BLaER1 treated with 17β-estradiol and CSF1 and Interleukin-3, amounts not matched to agents 10 nM and 100 nM (cell line): ENCODE measurements around the gene RIMBP3C.
"Not testable (repeated sequence)": the region's sequence is repeated elsewhere in the genome, so short reads cannot be mapped to it uniquely, and the experiment has no call there.

ENCODE experiments used
- H3K27ac ChIP-seq, 11 experiments: shearing (Covaris generic); formaldehyde crosslinking; 2 replicates each; pipeline ENCODE4 v1.8.1; 2022
- H3K27me3 ChIP-seq, 11 experiments: shearing (Covaris generic); formaldehyde crosslinking; 2 replicates each; pipeline ENCODE4 v1.8.1; 2022
- H3K36me3 ChIP-seq, 11 experiments: shearing (Covaris generic); formaldehyde crosslinking; 2 replicates each; pipeline ENCODE4 v1.8.1; 2022
- H3K4me1 ChIP-seq, 10 experiments: shearing (Covaris generic); formaldehyde crosslinking; 2 replicates each; pipeline ENCODE4 v1.8.1; 2022
- H3K4me2 ChIP-seq, 11 experiments: shearing (Covaris generic); formaldehyde crosslinking; 2 replicates each; pipeline ENCODE4 v1.8.1; 2022
- H3K4me3 ChIP-seq, 10 experiments: shearing (Covaris generic); formaldehyde crosslinking; 2 replicates each; pipeline ENCODE4 v1.8.1; 2022
- H3K9ac ChIP-seq, 11 experiments: shearing (Covaris generic); formaldehyde crosslinking; 2 replicates each; pipeline ENCODE4 v1.8.1; 2022
- H3K9me3 ChIP-seq, 11 experiments: shearing (Covaris generic); formaldehyde crosslinking; replicated peaks in 1 of 11; 2 replicates each; pipeline ENCODE4 v1.8.1; 2022
- H4K20me1 ChIP-seq, 11 experiments: shearing (Covaris generic); formaldehyde crosslinking; 2 replicates each; pipeline ENCODE4 v1.8.1; 2022
- Cebpa-rat ChIP-seq, 11 experiments: shearing (Covaris generic); IDR thresholded peaks; 2 replicates each; pipeline ENCODE4 v1.8.1; 2022

RIMBP3C gene

DNA sequence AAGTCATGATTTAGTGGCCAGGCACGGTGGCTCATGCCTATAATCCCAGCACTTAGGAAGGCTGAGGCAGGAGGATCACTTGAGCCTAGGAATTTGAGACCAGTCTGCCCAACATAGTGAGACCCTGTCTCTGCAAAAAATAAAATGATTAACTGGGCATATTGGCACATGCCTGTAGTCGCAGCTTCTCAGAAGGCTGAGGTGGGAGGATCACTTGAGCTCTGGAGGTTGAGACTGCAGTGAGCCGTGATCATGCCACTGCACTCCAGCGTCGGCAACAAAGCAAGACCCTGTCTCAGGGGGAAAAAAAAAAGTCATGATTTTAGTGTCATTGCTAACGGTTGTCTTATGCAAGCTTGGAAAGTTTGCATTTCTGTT is 28.2 kb upstream of the RIMBP3C start:
- Histone ChIP-seq H3K36me3 (peaks cover 17 to 91% (median 44%) of the 10 kb centered on the region in 11 experiments), H3K9me3 (no peaks in the 10 kb centered on the region), H3K9ac (peak overlapping the region in 2 of 11 experiments; percentile 5 to 21; a peak in 1 of 22 replicates), H3K4me2 (peak overlapping the region in 10 of 11 experiments; percentile 1 to 67 (median 26); a peak in 11 of 22 replicates), H3K4me3 (no peak overlapping the region), H3K27ac (peak overlapping the region in 1 of 11 experiments; percentile 14; a peak in 1 of 22 replicates), H3K27me3 (no peaks in the 10 kb centered on the region), H4K20me1 (peaks cover 100% of the 10 kb centered on the region in 11 experiments), H3K4me1 (peaks cover 53 to 77% (median 58%) of the 10 kb centered on the region in 10 experiments)
- no peak for TF ChIP-seq Cebpa-rat (IDR thresholded peaks at IDR 0.05)

DNA sequence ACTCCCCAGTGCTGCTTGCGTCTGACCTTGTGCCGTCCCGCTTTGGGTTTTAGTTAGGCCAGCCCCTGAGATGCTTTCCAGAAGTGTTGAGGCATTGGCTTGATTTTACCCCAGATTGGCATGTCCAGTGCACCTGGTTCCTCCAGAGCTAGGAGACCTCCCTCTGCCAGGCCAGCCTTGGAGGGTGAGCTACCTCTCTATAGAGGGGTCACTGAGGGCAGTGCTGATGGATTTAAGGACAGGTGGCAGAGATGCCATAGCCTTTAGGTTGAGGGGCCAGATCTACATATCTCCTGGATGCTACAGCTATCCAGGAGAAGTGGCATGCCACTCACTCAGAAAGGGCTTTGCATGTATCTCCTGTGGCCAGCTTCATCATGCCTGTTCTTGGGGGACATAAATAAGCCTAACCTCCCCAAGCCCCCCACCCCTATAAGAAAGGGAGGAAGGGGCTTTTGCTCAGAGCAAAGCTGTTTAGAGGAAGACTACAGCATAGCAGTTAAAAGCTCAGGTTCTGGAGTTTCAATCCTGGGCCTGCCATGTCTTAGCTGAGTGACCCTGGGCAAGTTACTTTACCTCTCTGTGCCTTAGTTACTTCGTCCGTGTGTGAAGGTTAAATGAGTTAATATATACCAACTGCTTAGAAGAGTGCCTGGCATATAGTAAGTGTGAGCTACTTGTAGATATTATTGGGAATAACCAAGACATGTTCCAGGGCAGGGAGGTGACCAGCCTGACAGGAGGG is 22.7 kb upstream of the RIMBP3C start:
- Histone ChIP-seq H3K36me3 (peaks cover 22 to 79% (median 53%) of the 10 kb centered on the region in 11 experiments), H3K4me1 (peaks cover 65 to 96% (median 82%) of the 10 kb centered on the region in 10 experiments), H3K9ac (peak overlapping the region in 3 of 11 experiments; percentile 10 to 25 (median 19); a peak in 1 of 22 replicates), H3K4me3 (no peak overlapping the region), H3K4me2 (peak overlapping the region; percentile 10 to 99 (median 32); a peak in 20 of 22 replicates), H3K27ac (peak overlapping the region in 3 of 11 experiments; percentile 11 to 13 (median 11); a peak in 2 of 22 replicates), H3K9me3 (no peaks in the 10 kb centered on the region), H3K27me3 (no peaks in the 10 kb centered on the region), H4K20me1 (peaks cover 100% of the 10 kb centered on the region in 11 experiments)
- no peak for TF ChIP-seq Cebpa-rat (IDR thresholded peaks at IDR 0.05)

DNA sequence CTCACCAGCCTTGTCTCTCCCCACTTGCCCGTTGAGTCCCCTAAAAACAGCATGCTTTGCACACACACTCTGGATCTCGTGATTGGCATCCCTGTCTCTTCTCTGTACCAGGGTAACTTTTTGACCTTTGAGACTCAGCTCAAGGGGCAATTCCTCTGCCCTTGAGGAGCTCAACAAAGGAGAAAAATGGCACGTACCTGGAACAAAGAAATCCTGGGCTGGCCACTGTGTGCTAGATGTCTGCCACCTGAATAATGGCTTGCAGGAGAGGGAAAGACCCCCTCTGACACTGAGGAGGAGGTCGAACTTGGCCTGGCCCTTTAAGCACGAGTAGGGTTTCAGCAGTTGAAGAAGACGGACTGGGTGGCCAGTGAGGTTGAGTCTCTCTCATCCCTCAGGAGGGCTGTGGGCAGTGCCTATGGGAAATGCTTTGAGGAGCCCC is 22.1 kb upstream of the RIMBP3C start:
- Histone ChIP-seq H3K27ac (peak overlapping the region in 4 of 11 experiments; percentile 5 to 13 (median 11); a peak in 4 of 22 replicates), H3K9me3 (no peaks in the 10 kb centered on the region), H3K27me3 (no peaks in the 10 kb centered on the region), H3K4me3 (no peak overlapping the region), H3K4me1 (peaks cover 61 to 93% (median 78%) of the 10 kb centered on the region in 10 experiments), H3K36me3 (peaks cover 22 to 74% (median 50%) of the 10 kb centered on the region in 11 experiments), H3K9ac (peak overlapping the region in 2 of 11 experiments; percentile 19 to 25; a peak in 3 of 22 replicates), H4K20me1 (peaks cover 99 to 100% (median 100%) of the 10 kb centered on the region in 11 experiments), H3K4me2 (peak overlapping the region; percentile 10 to 99 (median 32); a peak in 21 of 22 replicates)
- TF ChIP-seq Cebpa-rat (IDR thresholded peaks at IDR 0.05): no peak

DNA sequence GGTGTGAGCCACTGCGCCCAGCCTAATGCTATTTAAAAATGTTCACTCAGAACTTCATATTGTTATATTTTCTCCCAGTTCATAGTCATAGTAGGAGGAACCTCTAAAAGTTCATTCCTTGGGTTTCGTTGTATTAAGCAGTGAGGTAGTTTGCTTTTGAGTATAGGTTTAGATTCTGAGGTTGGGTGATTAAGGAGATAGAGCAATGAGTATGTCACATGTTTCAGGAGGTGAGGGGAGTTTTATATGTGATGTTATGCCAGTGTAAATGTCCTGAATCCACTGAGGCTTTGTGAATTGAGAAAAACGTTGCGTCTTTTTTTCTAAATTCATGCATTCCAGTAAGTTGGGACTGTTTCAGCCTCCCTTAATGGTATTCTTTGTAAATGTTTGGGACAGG is 20.4 kb upstream of the RIMBP3C start:
- peak overlapping the region in 9 of 11 experiments; percentile 32 to 100 (median 98); a peak in 16 of 22 replicates for H3K27ac ChIP-seq
- no peaks in the 10 kb centered on the region for H3K9me3 ChIP-seq
- TF ChIP-seq Cebpa-rat (IDR thresholded peaks at IDR 0.05): no peak
- no peaks in the 10 kb centered on the region for H3K27me3 ChIP-seq
- peak overlapping the region; percentile 83 to 100 (median 96) for H3K4me2 ChIP-seq
- peaks cover 83 to 90% (median 85%) of the 10 kb centered on the region in 11 experiments for H4K20me1 ChIP-seq
- peak overlapping the region in 3 of 10 experiments; percentile 11 to 31 (median 20); a peak in 2 of 20 replicates for H3K4me3 ChIP-seq
- peak overlapping the region; percentile 2 to 100 (median 97); a peak in 12 of 22 replicates for H3K9ac ChIP-seq
- H3K36me3 ChIP-seq: peaks cover 13 to 57% (median 38%) of the 10 kb centered on the region in 11 experiments
- peaks cover 53 to 77% (median 63%) of the 10 kb centered on the region in 10 experiments for H3K4me1 ChIP-seq

DNA sequence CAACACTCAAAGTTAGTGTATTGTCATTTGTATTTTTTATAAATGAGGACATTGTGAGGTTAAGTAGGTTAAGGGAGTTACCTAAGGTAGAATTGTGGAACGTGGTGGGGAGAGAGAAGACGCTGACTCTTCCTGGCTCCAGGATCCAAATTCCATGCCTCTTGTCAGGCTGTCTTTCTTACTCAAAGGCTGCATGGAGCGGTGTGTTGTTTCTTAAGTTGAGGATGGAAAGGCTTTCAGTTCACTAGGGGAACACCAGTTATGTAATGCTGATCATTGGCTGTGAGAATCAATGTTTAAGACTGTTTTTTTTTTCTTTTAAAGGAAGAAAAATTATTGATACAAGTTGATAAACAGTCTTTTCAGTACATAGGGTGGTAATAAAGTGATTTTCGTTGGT is 19.1 kb upstream of the RIMBP3C start:
- peak overlapping the region; percentile 31 to 100 (median 99); a peak in 20 of 22 replicates for H3K27ac ChIP-seq
- H3K27me3 ChIP-seq: no peaks in the 10 kb centered on the region
- peaks cover 13 to 47% (median 35%) of the 10 kb centered on the region in 11 experiments for H3K36me3 ChIP-seq
- H3K9ac ChIP-seq: peak overlapping the region; percentile 61 to 100 (median 100); a peak in 19 of 22 replicates
- no peaks in the 10 kb centered on the region for H3K9me3 ChIP-seq
- H3K4me2 ChIP-seq: peak overlapping the region; percentile 83 to 100 (median 96)
- H3K4me1 ChIP-seq: peaks cover 53 to 66% (median 61%) of the 10 kb centered on the region in 10 experiments
- peaks cover 70 to 77% (median 72%) of the 10 kb centered on the region in 11 experiments for H4K20me1 ChIP-seq
- peak overlapping the region; percentile 77 to 98 (median 94); a peak in 15 of 20 replicates for H3K4me3 ChIP-seq
- TF ChIP-seq Cebpa-rat (IDR thresholded peaks at IDR 0.05): no peak

DNA sequence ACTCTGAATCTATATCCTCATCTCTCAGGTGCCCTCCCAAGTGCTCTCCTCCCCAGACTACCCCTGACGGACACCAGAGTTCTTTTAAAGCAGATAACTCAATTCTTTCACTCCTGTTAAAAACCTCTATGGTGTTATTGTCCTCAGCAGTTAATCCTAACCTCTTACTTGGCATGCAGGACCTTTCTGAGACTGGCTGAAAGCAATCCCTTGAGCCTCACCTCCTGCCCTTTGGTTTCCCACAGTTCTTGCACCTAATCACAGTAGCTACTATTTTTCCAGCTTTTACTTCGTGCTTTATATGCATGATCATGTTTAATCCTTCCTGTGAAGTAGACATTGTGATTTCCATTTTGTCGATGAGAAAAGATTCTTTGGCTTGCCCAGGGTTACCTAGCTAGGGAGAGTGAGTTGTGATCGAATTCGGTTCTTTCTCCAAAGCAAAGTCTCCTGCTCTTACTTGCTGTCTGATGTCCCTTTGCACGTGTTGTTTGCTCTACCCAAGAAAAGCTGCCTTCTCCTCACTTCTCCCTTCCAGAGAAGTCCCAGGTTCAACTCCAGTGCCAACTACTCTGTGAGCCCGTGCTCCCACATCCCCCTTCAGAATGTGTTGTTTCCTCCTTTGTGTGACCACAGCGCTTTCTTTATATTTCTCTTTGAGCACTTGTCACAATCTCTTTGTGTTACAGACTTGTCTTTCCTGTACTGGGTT is 18.4 kb upstream of the RIMBP3C start:
- Histone ChIP-seq H3K27me3 (no peaks in the 10 kb centered on the region), H3K4me2 (peak overlapping the region; percentile 83 to 100 (median 96)), H4K20me1 (peaks cover 62 to 70% (median 64%) of the 10 kb centered on the region in 11 experiments), H3K9ac (peak overlapping the region; percentile 96 to 100 (median 100)), H3K9me3 (no peaks in the 10 kb centered on the region), H3K4me1 (peaks cover 53 to 60% (median 59%) of the 10 kb centered on the region in 10 experiments), H3K27ac (peak overlapping the region; percentile 31 to 100 (median 99); a peak in 20 of 22 replicates), H3K4me3 (peak overlapping the region; percentile 77 to 98 (median 94)), H3K36me3 (peaks cover 13 to 42% (median 33%) of the 10 kb centered on the region in 11 experiments)
- no peak for TF ChIP-seq Cebpa-rat (IDR thresholded peaks at IDR 0.05)

DNA sequence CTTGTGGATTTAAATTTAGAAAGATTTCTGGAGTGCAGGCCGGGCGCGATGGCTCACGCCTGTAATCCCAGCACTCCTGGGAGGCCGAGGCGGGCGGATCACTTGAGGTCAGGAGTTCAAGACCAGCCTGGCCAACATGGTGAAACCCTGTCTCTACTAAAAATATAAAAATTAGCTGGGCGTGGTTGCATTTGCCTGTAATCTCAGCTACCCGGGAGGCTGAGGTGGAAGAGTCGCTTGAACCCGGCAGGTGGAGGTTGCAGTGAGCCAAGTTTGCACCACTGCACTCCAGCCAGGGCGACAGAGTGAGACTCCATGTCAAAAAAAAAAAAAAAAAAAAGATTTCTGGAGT is 17.8 kb upstream of the RIMBP3C start:
- peaks cover 9 to 37% (median 27%) of the 10 kb centered on the region in 11 experiments for H3K36me3 ChIP-seq
- peak overlapping the region; percentile 83 to 100 (median 96) for H3K4me2 ChIP-seq
- H4K20me1 ChIP-seq: peaks cover 57 to 64% (median 58%) of the 10 kb centered on the region in 11 experiments
- peak overlapping the region; percentile 96 to 100 (median 100) for H3K9ac ChIP-seq
- H3K9me3 ChIP-seq, H3K27me3 ChIP-seq: not testable (repeated sequence)
- peak overlapping the region; percentile 97 to 100 (median 99); a peak in 21 of 22 replicates for H3K27ac ChIP-seq
- peak overlapping the region; percentile 77 to 98 (median 94) for H3K4me3 ChIP-seq
- H3K4me1 ChIP-seq: peaks cover 51 to 55% (median 53%) of the 10 kb centered on the region in 10 experiments

DNA sequence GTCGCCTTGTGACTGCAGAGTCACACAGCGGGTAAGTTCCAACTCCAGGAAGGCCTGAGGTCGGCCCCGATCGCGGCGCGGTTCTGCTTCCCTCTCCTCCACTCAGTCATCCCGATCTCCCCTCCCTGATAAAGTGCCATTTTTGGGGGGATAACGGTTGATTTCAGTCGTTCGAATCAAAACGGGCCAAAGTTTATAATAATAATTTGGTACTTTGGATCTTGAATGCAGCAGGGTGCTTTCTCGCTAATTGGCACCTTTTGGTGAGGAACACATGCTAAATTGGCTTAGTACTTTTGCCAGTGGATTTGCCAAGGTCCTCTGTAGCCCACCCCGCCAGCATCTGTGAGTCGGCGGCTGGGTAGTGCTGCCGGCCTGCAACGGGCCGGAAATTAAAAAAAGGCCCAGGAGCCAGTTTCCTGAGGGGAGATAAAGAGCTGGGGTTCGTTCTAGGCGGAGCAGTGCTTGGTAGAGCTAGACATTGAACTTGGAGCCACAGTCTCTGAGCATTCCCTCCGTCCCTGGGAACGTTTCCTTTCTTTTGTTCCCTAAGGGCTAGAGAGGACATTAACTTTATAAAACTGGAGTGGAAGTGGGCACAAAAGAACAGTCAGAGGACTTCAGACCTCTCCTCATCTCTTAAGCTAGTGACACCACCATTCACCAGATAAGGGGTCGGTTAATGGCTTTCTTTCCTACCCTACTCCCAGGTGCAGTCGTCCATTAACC is 17.2 kb upstream of the RIMBP3C start:
- peaks cover 51 to 59% (median 53%) of the 10 kb centered on the region in 11 experiments for H4K20me1 ChIP-seq
- H3K27me3 ChIP-seq: no peaks in the 10 kb centered on the region
- peaks cover 5 to 31% (median 23%) of the 10 kb centered on the region in 11 experiments for H3K36me3 ChIP-seq
- peak overlapping the region; percentile 77 to 98 (median 94) for H3K4me3 ChIP-seq
- peaks cover 45 to 49% (median 48%) of the 10 kb centered on the region in 10 experiments for H3K4me1 ChIP-seq
- H3K9me3 ChIP-seq: no peaks in the 10 kb centered on the region
- H3K4me2 ChIP-seq: peak overlapping the region; percentile 83 to 100 (median 96)
- peak overlapping the region; percentile 96 to 100 (median 100) for H3K9ac ChIP-seq
- peak overlapping the region; percentile 97 to 100 (median 99) for H3K27ac ChIP-seq
- TF ChIP-seq Cebpa-rat (IDR thresholded peaks at IDR 0.05): no peak
